GM21825 (cell line): ENCODE data around the gene MAGI1.

ENCODE experiments used
- ATAC-seq: cut with Tn5 transposase; IDR thresholded peaks from one replicate; pipeline ENCODE4 v1.9.1; 2021; ENCODE audit warnings: mild to moderate bottlenecking, moderate library complexity; ENCODE audit not compliant: unreplicated experiment

Gene MAGI1

DNA sequence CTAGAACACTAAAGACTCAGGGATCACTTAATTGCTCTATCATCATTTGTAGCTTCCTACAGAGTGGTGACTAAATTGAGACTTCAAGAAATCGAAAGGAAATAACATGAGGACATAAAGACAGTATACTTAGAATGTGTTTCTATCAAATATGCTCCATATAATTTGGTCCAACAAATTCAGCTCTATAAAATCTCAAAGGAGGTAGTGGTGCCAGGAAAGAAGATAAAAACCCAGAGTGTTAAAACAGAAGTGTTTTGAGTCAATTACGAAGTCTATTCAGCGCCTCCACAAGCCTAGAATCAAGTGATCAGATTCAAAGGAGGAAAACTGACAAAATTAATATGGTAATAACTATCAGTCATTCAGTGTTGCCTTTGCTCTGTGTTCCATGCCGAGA lies 22.9 kb downstream of the MAGI1 start:
- ATAC-seq, result no peak

DNA sequence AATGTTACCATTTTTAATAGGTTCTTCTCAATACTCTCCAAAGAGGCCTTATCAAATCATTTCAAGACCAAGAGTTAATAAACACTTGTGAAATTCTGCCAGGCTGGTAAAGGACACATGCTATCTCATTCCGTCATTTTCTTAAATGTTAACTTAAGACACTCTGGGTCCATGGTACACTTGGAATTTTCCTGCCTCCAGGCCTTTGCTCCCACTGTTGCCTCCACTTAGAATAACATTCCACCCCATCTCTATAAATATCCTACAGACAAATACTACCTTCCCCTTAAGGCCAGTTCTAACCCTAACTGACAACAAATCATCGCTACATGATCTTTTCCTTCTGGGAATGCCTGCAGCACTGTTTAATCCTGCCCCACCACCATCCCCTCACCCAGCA lies 24.1 kb downstream of the MAGI1 start:
- no peak for ATAC-seq

GRCh38 chr3:66014056-66014455 lies 24.7 kb downstream of the MAGI1 start:
- no peak for ATAC-seq

GRCh38 chr3:66012711-66013110 lies 26.0 kb downstream of the MAGI1 start:
- ATAC-seq, result no peak

DNA sequence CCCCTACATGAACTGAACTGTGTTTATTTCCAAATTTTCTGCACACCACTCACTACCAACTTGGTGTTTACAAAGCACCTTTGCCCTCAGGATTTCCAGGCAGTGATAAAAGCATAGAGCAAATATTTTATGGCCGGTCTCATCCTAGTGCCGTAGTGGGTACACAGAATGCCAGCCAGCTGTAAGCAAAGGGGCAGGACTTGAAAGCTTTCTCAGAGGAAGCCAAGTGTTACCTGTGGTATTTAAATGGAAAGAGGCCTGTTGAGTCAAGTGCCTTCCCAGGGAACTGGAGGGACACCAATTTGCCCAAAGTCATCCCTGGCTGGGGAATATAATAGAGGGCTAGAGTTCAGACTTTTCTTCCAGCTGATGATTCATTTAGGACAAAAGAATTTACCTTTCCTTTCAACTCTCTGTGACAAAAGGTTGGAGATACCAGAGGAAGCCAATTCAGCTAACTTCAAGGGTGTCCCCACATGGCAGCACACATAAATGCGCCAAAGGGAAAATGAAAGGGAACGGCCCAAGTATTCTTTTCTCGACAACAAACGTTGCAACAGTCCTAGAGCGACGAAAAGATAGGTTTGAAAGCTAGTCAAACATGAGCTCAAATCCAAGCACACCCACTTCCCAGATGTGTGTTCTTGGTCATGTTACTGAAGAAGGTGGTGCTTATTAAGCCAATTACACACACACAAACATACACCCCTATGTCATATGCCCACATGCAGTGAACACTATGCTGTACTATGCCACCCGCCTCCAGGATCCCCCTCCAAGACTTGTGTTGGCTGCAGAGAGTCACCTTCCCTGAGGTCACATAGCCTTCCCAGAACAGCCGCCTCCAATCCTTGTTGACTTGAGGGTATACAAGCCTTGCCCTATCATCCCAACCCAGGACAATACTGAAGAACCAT lies 27.7 kb downstream of the MAGI1 start:
- no peak for ATAC-seq

GRCh38 chr3:66010348-66010738 lies 28.4 kb downstream of the MAGI1 start:
- ATAC-seq, result no peak

GRCh38 chr3:66004244-66004643 lies 34.5 kb downstream of the MAGI1 start:
- ATAC-seq, result no peak

- ATAC-seq, result no peak
Measured at GRCh38 chr3:66001626-66002025, 37.1 kb downstream of the MAGI1 start.

DNA sequence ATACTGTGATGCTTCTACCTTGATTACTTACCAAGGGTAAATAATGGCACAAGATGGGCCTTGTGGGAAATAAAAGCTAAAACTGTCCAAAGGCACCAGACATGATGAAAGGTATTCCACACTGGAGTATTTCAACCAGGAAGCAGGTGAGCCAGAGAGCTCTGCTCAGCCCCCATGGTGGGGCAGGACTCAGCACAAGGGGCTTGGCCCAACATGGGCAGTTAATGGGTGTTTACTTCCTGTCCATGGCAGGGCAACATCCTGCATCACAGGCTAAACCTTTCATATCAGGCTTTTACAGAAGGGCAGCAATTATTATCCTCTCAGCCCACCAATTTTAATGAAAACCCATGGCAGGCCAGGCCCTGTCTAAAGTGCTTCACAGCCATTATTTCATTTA lies 38.2 kb downstream of the MAGI1 start:
- no peak for ATAC-seq

DNA sequence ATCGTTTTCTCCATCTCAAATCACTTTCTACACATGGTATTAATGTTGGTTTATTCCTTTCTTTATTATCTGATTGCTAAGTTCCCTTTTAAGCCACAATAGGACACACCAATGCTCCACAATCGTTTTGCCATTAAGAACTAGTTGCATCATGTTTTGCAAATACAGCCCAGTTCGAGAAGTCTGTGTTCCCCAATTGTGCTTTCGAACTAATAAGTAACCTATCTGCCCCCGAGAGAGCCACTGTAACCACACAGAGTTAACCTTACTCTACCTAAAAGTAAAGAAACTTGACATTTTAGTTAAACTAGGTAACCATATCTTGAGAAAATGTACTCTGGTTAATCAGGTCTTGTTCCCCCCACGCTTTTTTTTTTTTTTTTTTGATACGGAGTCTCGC lies 39.1 kb downstream of the MAGI1 start:
- ATAC-seq, result no peak

GRCh38 chr3:65996589-65996988 lies 42.1 kb downstream of the MAGI1 start:
- no peak for ATAC-seq

- no peak for ATAC-seq
Measured at GRCh38 chr3:65995515-65995914, 43.2 kb downstream of the MAGI1 start.

DNA sequence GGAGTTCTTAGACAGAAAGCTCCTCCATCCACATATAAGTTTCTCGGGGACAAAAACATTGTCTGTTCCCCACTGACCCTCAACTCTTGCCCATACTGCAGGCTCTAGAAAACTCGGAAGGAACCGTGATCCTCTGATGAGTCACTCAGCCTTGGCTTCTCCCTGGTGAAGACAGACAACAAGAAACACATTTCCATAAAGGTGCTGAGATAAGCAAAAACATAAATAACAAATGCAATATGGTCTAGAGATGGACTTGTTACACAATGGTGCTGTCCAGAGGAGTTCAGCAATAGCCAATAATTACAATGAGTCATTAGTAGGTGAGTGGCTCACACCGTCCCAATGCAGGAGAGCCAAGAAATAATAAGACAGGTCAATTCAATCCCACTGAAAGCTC lies 43.7 kb downstream of the MAGI1 start:
- ATAC-seq, result no peak

DNA sequence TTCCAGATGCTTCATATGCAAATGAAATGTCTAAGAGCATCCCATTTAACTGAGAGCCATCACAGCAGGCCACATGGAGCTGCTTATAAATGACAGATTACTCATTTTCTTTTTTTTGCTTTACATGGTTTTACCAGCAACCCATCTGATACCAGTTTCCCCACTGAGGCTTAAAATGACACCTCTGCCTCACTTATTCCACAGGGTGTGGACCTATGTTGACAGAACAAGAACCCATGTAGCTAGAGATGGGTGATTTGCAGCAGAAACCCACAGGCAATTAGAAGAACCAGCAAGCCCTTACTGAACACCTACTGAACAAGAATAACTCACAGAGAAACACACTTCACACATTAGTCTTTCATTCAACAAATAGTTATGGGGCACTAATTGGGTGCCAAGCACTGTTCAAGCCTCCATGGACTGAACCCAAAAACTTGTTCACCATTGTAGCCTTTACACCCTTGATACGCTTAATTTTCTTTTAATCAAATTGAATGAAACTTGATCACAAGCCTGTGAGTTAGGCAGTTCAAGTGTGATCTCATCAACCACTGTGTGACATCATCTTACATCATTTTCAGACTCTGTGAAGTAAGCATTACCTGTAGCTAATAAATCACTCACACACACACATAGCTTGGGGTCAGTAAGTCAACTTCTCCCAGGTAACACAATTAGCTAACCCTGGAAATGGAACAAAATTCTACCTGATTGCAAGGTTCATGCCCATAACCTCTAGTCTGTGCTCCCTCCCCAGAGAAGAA lies 45.4 kb downstream of the MAGI1 start:
- no peak for ATAC-seq

GRCh38 chr3:65992106-65992505 lies 46.6 kb downstream of the MAGI1 start:
- ATAC-seq, result no peak

GRCh38 chr3:65988411-65989180 lies 50.1 kb downstream of the MAGI1 start:
- ATAC-seq, result no peak

- ATAC-seq, result no peak
Measured at GRCh38 chr3:65986285-65986684, 52.4 kb downstream of the MAGI1 start.

DNA sequence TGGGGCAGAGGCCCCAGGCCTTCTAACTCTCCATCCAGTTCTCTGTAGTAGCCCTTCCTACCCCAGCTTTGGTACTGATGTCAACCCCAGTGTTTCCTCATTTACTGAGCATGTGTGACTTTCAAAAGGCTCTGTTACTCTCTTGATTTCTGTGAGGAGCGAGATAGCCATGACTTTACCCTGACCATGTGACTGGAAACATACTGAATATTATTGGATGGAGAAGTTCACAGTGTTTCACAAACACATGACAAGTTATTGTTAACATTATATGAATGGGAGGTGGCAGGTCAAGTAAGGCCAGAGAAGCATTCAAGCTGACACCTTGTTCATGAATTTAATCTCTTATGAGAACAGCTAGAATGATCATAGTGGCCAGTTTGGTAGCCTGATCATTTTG lies 53.7 kb downstream of the MAGI1 start:
- ATAC-seq, result no peak

GRCh38 chr3:65983100-65983499 lies 55.6 kb downstream of the MAGI1 start:
- no peak for ATAC-seq

DNA sequence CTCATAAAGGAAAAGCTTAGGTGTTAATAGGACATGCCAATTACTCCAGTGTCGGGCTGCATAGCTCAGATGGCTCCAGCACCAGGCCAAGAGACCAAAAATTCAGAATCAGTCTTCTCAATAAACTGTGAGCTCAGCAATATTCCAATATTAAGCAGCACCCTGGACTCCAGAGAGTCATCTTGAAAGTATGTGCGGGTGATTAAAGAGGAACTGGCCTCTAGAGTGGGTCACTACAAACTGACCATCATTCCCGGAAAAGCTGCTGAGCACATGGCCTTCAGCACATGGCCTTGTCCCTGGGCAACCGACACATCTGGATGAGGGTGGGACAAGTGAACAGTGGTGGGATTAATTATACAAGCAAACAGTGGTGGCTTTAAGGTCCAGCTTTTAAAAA lies 59.0 kb downstream of the MAGI1 start:
- ATAC-seq, result no peak

DNA sequence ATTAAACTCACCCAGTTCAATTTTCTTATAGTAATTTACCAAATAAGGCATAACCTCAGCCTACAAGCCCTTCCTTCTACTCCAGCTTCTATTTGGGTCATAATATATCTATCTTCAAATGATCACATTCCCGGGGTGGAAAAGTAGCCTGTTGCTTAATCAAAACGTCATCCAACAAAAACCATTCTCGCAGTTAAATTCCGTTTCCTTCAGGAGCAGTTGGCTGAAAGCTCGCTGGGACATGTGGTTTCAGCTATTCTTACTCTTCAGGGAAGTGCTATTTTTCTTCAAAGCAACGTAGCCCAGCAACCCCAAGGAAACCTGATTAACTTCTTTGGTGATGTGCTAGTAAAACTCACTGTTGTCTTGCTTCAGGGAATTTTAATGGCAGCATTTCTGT lies 59.6 kb downstream of the MAGI1 start:
- no peak for ATAC-seq
